HCT116 (cell line): ENCODE measurements around the gene B3GALT5. TPM values are rescaled to one million over a fixed set of nuclear protein-coding genes. Genes with fewer than 3 reads are reported as not detected.

Experiments used
- ATAC-seq: fragments of 200-7000 bp; cut with Tn5 transposase; 2 replicates; pipeline ENCODE4 v1.9.1; 2020; ENCODE audit warnings: mild to moderate bottlenecking, moderate library complexity
- BruUV-seq: library from RNA; stranded (reverse); fragments of 400-500 nt; replicated peaks from 2 replicates; lab custom pipeline; 2021; lab: Mats Ljungman, UMichigan
- CTCF ChIA-PET: fragments of 300-600 bp; sonication (Branson Sonifier 250); formaldehyde crosslinking; loops from one replicate; lab custom pipeline; 2021; ENCODE audit warnings: antibody characterized with exemption; lab: Charles Lee
- POLR2A ChIA-PET: fragments of 300-600, 350-600 bp; sonication (Branson Sonifier 250); formaldehyde crosslinking; loops from one replicate; lab custom pipeline; 2021; ENCODE audit warnings: antibody characterized with exemption; lab: Charles Lee
- RAD21 ChIA-PET, 2 experiments: fragments of 300-600 bp; sonication (Branson Sonifier 250); formaldehyde crosslinking; loops; one replicate each; lab custom pipeline; 2023; ENCODE audit warnings: low total read pairs in 2 of 2; ENCODE audit not compliant: uncharacterized antibody in 2 of 2, unreplicated experiment in 2 of 2, low non-redundant PET in 1 of 2; lab: Charles Lee
- DNase-seq: peaks from one replicate; pipeline ENCODE4 v3.0.0-alpha.2; 2010; ENCODE audit warnings: low read depth, low spot score
- H2AFZ ChIP-seq: fragments of 200-600 bp; shearing (Covaris generic), sonication (generic); 2 replicates; pipeline ENCODE4 v1.6.1; 2017; ENCODE audit warnings: low read depth, mixed run types, mixed read lengths, antibody characterized with exemption, low read length; ENCODE audit not compliant: poor library complexity, severe bottlenecking
- H3K27ac ChIP-seq: 2 replicates; pipeline ENCODE4 v1.5.1; 2012; ENCODE audit warnings: low read depth, low read length
- H3K27me3 ChIP-seq: fragments of 200-600 bp; sonication (generic); 2 replicates; pipeline ENCODE4 v1.6.1; 2016; ENCODE audit warnings: mixed run types, low read length, mixed read lengths; ENCODE audit not compliant: insufficient read depth
- H3K36me3 ChIP-seq, 2 experiments: fragments of 200-500 bp in 1 of 2; fragments of 200-600 bp in 1 of 2; sonication (Bioruptor generic) in 1 of 2; sonication (generic) in 1 of 2; 2 replicates each; pipeline versions ENCODE4 v1.5.1 to v1.6.1; 2014 to 2016; ENCODE audit warnings: low read length in 2 of 2, inconsistent platforms in 1 of 2, mixed read lengths in 1 of 2, mixed run types in 1 of 2; ENCODE audit not compliant: insufficient read depth in 2 of 2, control insufficient read depth in 1 of 2
- H3K4me1 ChIP-seq, 2 experiments: fragments of 200-600 bp in 1 of 2; sonication (generic) in 1 of 2; 2 replicates each; pipeline versions ENCODE4 v1.5.1 to v1.6.1; 2012 to 2017; ENCODE audit warnings: low read length in 2 of 2, inconsistent platforms in 1 of 2, mild to moderate bottlenecking in 1 of 2, mixed read lengths in 1 of 2, mixed run types in 1 of 2, moderate library complexity in 1 of 2; ENCODE audit not compliant: insufficient read depth in 2 of 2, control insufficient read depth in 1 of 2
- H3K4me2 ChIP-seq: fragments of 200-600 bp; sonication (generic); 2 replicates; pipeline ENCODE4 v1.6.1; 2017; ENCODE audit warnings: mixed run types, low read length, mixed read lengths
- H3K4me3 ChIP-seq, 2 experiments: fragments of 200-600 bp in 1 of 2; sonication (generic) in 1 of 2; replicated peaks in 1 of 2; 2 replicates each; pipeline ENCODE4 v1.5.1; 2011 to 2016; ENCODE audit warnings: low read length in 2 of 2, control low read depth in 1 of 2, low read depth in 1 of 2, mild to moderate bottlenecking in 1 of 2, mixed read lengths in 1 of 2, mixed run types in 1 of 2
- H3K79me2 ChIP-seq: fragments of 200-600 bp; sonication (generic); 2 replicates; pipeline ENCODE4 v1.6.1; 2017; ENCODE audit warnings: mild to moderate bottlenecking, mixed run types, low read length, moderate library complexity, mixed read lengths; ENCODE audit not compliant: insufficient read depth
- H3K9ac ChIP-seq: fragments of 200-600 bp; sonication (generic); 2 replicates; pipeline ENCODE4 v1.6.1; 2016; ENCODE audit warnings: low read length, mixed read lengths
- H3K9me2 ChIP-seq: fragments of 200-600 bp; sonication (generic), shearing (Covaris generic); 2 replicates; pipeline ENCODE4 v1.6.1; 2017; ENCODE audit warnings: mixed run types, mild to moderate bottlenecking, moderate library complexity; ENCODE audit not compliant: insufficient read depth
- H3K9me3 ChIP-seq, 2 experiments: fragments of 200-500 bp in 1 of 2; fragments of 200-600 bp in 1 of 2; sonication (Bioruptor generic) in 1 of 2; sonication (generic) in 1 of 2; 2 replicates each; pipeline ENCODE4 v1.6.1; 2014 to 2017; ENCODE audit warnings: low read length in 2 of 2, mixed read lengths in 2 of 2, inconsistent platforms in 1 of 2, low read depth in 1 of 2, mild to moderate bottlenecking in 1 of 2, mixed run types in 1 of 2, moderate library complexity in 1 of 2; ENCODE audit not compliant: control insufficient read depth in 1 of 2, insufficient read depth in 1 of 2
- H4K20me1 ChIP-seq: fragments of 200-600 bp; sonication (generic), shearing (Covaris generic); 2 replicates; pipeline ENCODE4 v1.6.1; 2017; ENCODE audit warnings: mixed run types, mild to moderate bottlenecking, moderate library complexity; ENCODE audit not compliant: insufficient read depth
- CEBPB ChIP-seq: IDR thresholded peaks from 2 replicates; pipeline ENCODE4 v1.6.1; 2012; ENCODE audit warnings: low read depth
- CTCF ChIP-seq, 3 experiments: fragments of 200-600 bp in 1 of 3; sonication (generic) in 1 of 3; IDR thresholded peaks in 2 of 3; conservative IDR thresholded peaks in 1 of 3; 2 replicates each; pipeline ENCODE4 v1.5.1; 2012 to 2017; ENCODE audit warnings: low read depth in 2 of 3, low read length in 2 of 3, antibody characterized with exemption in 1 of 3, borderline replicate concordance in 1 of 3, control low read depth in 1 of 3, mild to moderate bottlenecking in 1 of 3, mixed read lengths in 1 of 3, mixed run types in 1 of 3, moderate library complexity in 1 of 3; ENCODE audit not compliant: insufficient read depth in 1 of 3
- EZH2 ChIP-seq: fragments of 200-600 bp; sonication (generic); IDR thresholded peaks from 2 replicates; pipeline ENCODE4 v1.6.1; 2017; ENCODE audit warnings: antibody characterized with exemption, mixed run types
- FOSL1 ChIP-seq: IDR thresholded peaks from 2 replicates; pipeline ENCODE4 v1.6.1; 2012; ENCODE audit warnings: low read depth
- POLR2A ChIP-seq: IDR thresholded peaks from 2 replicates; pipeline ENCODE4 v1.7.0; 2011; ENCODE audit warnings: borderline replicate concordance; ENCODE audit not compliant: insufficient read depth, insufficient read length; ENCODE audit errors: extremely low read depth
- POLR2AphosphoS5 ChIP-seq: IDR thresholded peaks from 2 replicates; pipeline ENCODE4 v1.6.1; 2011; ENCODE audit warnings: mild to moderate bottlenecking, low read depth, low read length, moderate library complexity
- RAD21 ChIP-seq: IDR thresholded peaks from 2 replicates; pipeline ENCODE4 v1.6.1; 2012; ENCODE audit warnings: low read depth, mild to moderate bottlenecking
- REST ChIP-seq: IDR thresholded peaks from 2 replicates; pipeline ENCODE4 v1.6.1; 2012; ENCODE audit warnings: low read depth
- SIN3A ChIP-seq: IDR thresholded peaks from 2 replicates; pipeline ENCODE4 v1.6.1; 2012; ENCODE audit warnings: low read depth
- YY1 ChIP-seq: IDR thresholded peaks from 2 replicates; pipeline ENCODE4 v1.6.1; 2011; ENCODE audit warnings: low read length, low read depth, moderate library complexity, mild to moderate bottlenecking; ENCODE audit not compliant: insufficient replicate concordance; ENCODE audit errors: extremely low read depth
- ZFX ChIP-seq: fragments of 450-650 bp; IDR thresholded peaks from 2 replicates; pipeline ENCODE4 v1.6.1; 2017
- intact Hi-C: fragments of 100-400 bp; cut with micrococcal nuclease; formaldehyde crosslinking; loops from 2 replicates; pipeline ENCODE4 v1.10.0; 2022
- total RNA-seq: library from RNA; stranded (reverse); gene quantifications from one replicate; pipeline ENCODE4 v1.2.1, GENCODE V29; 2021; ENCODE audit not compliant: unreplicated experiment

B3GALT5 gene
- total RNA-seq, 1 experiment from 2014 or later = 1.2 TPM

- no peak for TF ChIP-seq SIN3A
- no peak for TF ChIP-seq RAD21
- TF ChIP-seq POLR2AphosphoS5 = no peak
- no peak for TF ChIP-seq YY1
- TF ChIP-seq POLR2A = no peak
- TF ChIP-seq ZFX = no peak
Measured at GRCh38 chr21:39712273-39712672, 99.5 kb downstream of the B3GALT5 start (continued).

GRCh38 chr21:39712976-39713375 lies 100.2 kb downstream of the B3GALT5 start:
- Histone ChIP-seq H3K27me3 (no peaks in the 10 kb centered on the region), H4K20me1 (no peaks in the 10 kb centered on the region), H3K27ac (no peak overlapping the region), H3K79me2 (no peaks in the 10 kb centered on the region), H3K9me3 (no peaks in the 10 kb centered on the region), H3K36me3 (no peaks in the 10 kb centered on the region), H3K4me1 (no peaks in the 10 kb centered on the region), H3K4me3 (no peak overlapping the region), H3K4me2 (no peak overlapping the region), H2AFZ (no peak overlapping the region), H3K9ac (no peak overlapping the region), H3K9me2 (no peaks in the 10 kb centered on the region)
- POLR2A ChIA-PET = no interaction called here
- peak; percentile 75 for ATAC-seq
- no peak for DNase-seq
- RAD21 ChIA-PET = no interaction called here
- no TSS peak for BruUV-seq
- intact Hi-C loops = no loop called here
- CTCF ChIA-PET = interaction anchor here (0.6 to 2.7 kb wide), 2 partner anchors 11 to 195 kb away, joined by 3 to 14 read pairs; no protein-coding TSS in a partner anchor
- peak in 2 of 3 experiments; percentile 21 to 24; a peak in 3 of 6 replicates for TF ChIP-seq CTCF (IDR thresholded peaks at IDR 0.05 in 2 of 3, conservative IDR thresholded peaks at IDR 0.05 in 1 of 3; ENCODE audit: borderline replicate concordance in 1 of 3, insufficient read depth in 1 of 3, low read depth in 2 of 3, low read length in 2 of 3)
- TF ChIP-seq CEBPB = no peak
- no peak for TF ChIP-seq REST
- no peak for TF ChIP-seq EZH2
- no peak for TF ChIP-seq YY1
- TF ChIP-seq RAD21 = peak; percentile 13; the same call in 1 of the 2 replicates
- no peak for TF ChIP-seq FOSL1
